ENCODE results near the gene ATAT1. TPM values are rescaled to one million over a fixed set of nuclear protein-coding genes. Genes with fewer than 3 reads are reported as not detected.

ATAT1 gene
- 20.0 and 21.2 TPM in 2 replicates for total RNA-seq (2013; cell fraction: nucleolus; rRNA removed)
- total RNA-seq (2014; rRNA removed): 4.5 and 4.7 TPM in 2 replicates
- 2.5 and 2.9 TPM in 2 replicates for total RNA-seq (2014; rRNA removed; fragmentation: Illumina TruSeq; extraction: Trizol)
- total RNA-seq (2021): 7.1 and 9.0 TPM in 2 replicates
- polyA plus RNA-seq (2011; ENCODE audit: low read depth): 11.5 TPM
- polyA plus RNA-seq (2011; rRNA removed): 3.6 and 4.8 TPM in 2 replicates
- 5.0 and 5.4 TPM in 2 replicates for polyA plus RNA-seq (2011; cell fraction: cytosol; rRNA removed)
- polyA plus RNA-seq (2011; cell fraction: nucleus; rRNA removed): 25.6 and 26.0 TPM in 2 replicates
- 11.5 and 11.8 TPM in 2 replicates for polyA plus RNA-seq (2012)
- 6.8 and 10.2 TPM in 2 replicates for polyA plus RNA-seq (2014; fragmentation: Illumina TruSeq; extraction: Trizol)
- polyA plus RNA-seq (2014; fragmentation: Nextera tagmentation; extraction: Ambion mirVana): 1 to 10 TPM; 1.1 to 1.7 TPM
- polyA plus RNA-seq (2014; rRNA removed): 12.7 and 13.1 TPM in 2 replicates
- polyA plus RNA-seq (2016; fragmentation: Nextera tagmentation; extraction: Ambion mirVana): 10 to 100 TPM; 12.2 to 14.2 TPM
- 1.6 and 2.3 TPM in 2 replicates for polyA minus RNA-seq (2011; rRNA and poly(A)+ RNA removed)
- 1.7 and 2.1 TPM in 2 replicates for polyA minus RNA-seq (2011; cell fraction: cytosol; rRNA and poly(A)+ RNA removed)
- polyA minus RNA-seq (2011; cell fraction: nucleus; rRNA and poly(A)+ RNA removed): 4.2 and 6.1 TPM in 2 replicates
- Bru-seq, nascent RNA: percentile 64 among the genes with signal in this experiment
- BruChase-seq, experiment 1, labeled RNA remaining after a 6-hour chase: percentile 70 among the genes with signal in this experiment
- BruChase-seq, experiment 2, labeled RNA remaining after a 2-hour chase: percentile 73 among the genes with signal in this experiment
- long read RNA-seq, experiment 1, partial matches to known transcripts: 0 of 4 reads
- long read RNA-seq, experiment 1, other reads (novel, unspliced or antisense): 1 of 4 reads
- long read RNA-seq, experiment 2, partial matches to known transcripts: 1 of 4 reads
- long read RNA-seq, experiment 2, other reads (novel, unspliced or antisense): 2 of 4 reads

DNA sequence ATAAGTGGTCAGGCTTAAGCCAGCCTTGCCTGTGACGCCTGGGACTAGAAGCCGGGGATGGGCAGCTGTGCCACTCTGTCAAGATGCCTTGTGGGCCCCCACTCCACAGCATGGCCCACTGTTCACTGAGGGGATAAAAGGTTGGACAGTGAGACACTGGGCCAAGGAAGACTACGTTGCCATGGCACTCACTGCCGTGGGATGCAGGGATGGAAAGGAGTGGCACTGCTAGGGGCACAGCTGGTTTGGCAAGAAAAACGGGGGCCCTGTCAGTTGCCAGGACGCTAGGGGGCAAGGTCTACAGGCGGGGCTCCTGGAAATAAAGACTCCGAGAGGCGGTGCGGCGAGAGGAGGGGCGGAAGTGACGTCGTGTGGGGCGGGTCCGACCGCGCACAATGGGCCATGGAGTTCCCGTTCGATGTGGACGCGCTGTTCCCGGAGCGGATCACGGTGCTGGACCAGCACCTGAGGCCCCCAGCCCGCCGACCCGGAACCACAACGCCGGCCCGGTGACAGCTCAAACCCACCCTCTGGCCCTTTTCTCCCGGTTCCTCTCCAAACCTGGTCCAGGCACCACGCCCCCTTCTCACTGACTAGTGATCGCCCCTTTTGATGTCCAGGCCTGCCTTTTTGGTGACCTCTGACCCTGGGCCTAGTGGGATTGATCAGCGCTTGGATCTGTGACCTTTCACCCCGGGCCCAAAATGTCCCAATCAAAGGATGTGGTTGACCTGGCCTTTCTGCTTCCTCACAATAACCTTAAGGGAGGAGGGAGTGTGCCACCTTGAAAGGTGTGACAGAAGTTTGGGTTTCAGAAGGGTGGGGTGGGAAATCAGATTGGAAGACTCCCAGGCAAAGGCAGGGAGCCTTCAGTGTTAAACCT is at the start of gene ATAT1:
Gene ATAT1, plus strand, starts transcription at position 391 of the 883 bp plus-strand sequence.
- FAIRE-seq (peak; percentile 96), ATAC-seq (peak; percentile 99), DNase-seq (ENCODE audit: low read depth, low spot score) (peak; percentile 36)
- CTCF ChIA-PET: interaction anchor here (0.6 to 1.7 kb wide), 4 partner anchors 19 to 104 kb away, joined by 3 to 6 read pairs (median 4); no protein-coding TSS in a partner anchor
- H4K20me1 ChIP-seq (ENCODE audit: control insufficient read depth, insufficient read depth): no peaks in the 10 kb centered on the region
- H2AFZ ChIP-seq (ENCODE audit: control insufficient read depth, low read depth, low read length): peak within 1 kb of the TSS; percentile 15
- H3K9me3 ChIP-seq (replicated peaks; ENCODE audit: control insufficient read depth, insufficient read depth, low read length): no peaks in the 10 kb centered on the region
- POLR2A ChIA-PET: interaction anchor here (0.9 to 2.0 kb wide), 3 partner anchors 9 to 95 kb away, joined by 3 to 11 read pairs (median 3); partner anchors contain the start of gene MRPS18B
- peak within 1 kb of the TSS; percentile 95 for H3K4me3 ChIP-seq
- peak within 1 kb of the TSS; percentile 54 for H3K27ac ChIP-seq (ENCODE audit: control insufficient read depth, insufficient read depth)
- BruUV-seq (replicated peaks): TSS peak; percentile 43
- peaks cover 10 to 12% of the 10 kb centered on the region in 2 experiments for H3K36me3 ChIP-seq (ENCODE audit: control insufficient read depth in 2 of 2, insufficient read depth in 2 of 2, low read length in 1 of 2)
- in situ Hi-C loops (cut with MboI): no loop called here
- H3K79me2 ChIP-seq (ENCODE audit: control insufficient read depth, insufficient read depth, low read length): no peaks in the 10 kb centered on the region; the same call in none of the 2 replicates
- no peaks in the 10 kb centered on the region for H3K4me1 ChIP-seq (ENCODE audit: control insufficient read depth, insufficient read depth, low read length)
- intact Hi-C loops (cut with micrococcal nuclease; ENCODE audit: unreplicated experiment): no loop called here
- RAD21 ChIA-PET (ENCODE audit: unreplicated experiment): interaction anchor here (1.0 to 2.7 kb wide), 2 partner anchors 46 to 104 kb away, joined by 3 to 6 read pairs; partner anchors contain the start of gene DHX16
- H3K4me2 ChIP-seq (ENCODE audit: control insufficient read depth, insufficient read depth): peak within 1 kb of the TSS; percentile 92
- SMC1A ChIA-PET (ENCODE audit: uncharacterized antibody, unreplicated experiment): interaction anchor here (0.7 to 1.2 kb wide), 2 partner anchors 9 to 13 kb away, joined by 3 to 4 read pairs; partner anchors contain the start of gene MRPS18B
- peak within 1 kb of the TSS; percentile 56 for H3K9ac ChIP-seq (ENCODE audit: control insufficient read depth, insufficient read depth, low read length)
- H3K27me3 ChIP-seq (replicated peaks in 1 of 2; ENCODE audit: control insufficient read depth in 2 of 2, insufficient read depth in 2 of 2, low read length in 1 of 2): no peaks in the 10 kb centered on the region
- WGBS (ENCODE audit: insufficient coverage, insufficient replicate concordance, low lambda C conversion rate, missing lambda C conversion rate): 4% methylated on average over 36 of the region's 36 CpGs
- TF ChIP-seq BHLHE40 (IDR thresholded peaks at IDR 0.05; ENCODE audit: borderline replicate concordance in 1 of 2, low read depth in 2 of 2, low read length in 1 of 2): peak in 1 of 2 experiments; percentile 35; a peak in 1 of 4 replicates
- TF ChIP-seq JUNB (IDR thresholded peaks at IDR 0.05): no peak
- TF ChIP-seq EZH2 (IDR thresholded peaks at IDR 0.05; ENCODE audit: borderline replicate concordance, control insufficient read depth, low read depth, low read length): no peak
- TF ChIP-seq NBN (IDR thresholded peaks at IDR 0.05): peak; percentile 56; the same call in 1 of the 2 replicates
- no peak for TF ChIP-seq KLF5 (IDR thresholded peaks at IDR 0.05; ENCODE audit: partially characterized antibody)
- peak in 1 of 2 experiments; percentile 39; a peak in 1 of 4 replicates for TF ChIP-seq IKZF2 (IDR thresholded peaks at IDR 0.05)
- no peak for TF ChIP-seq TCF7 (IDR thresholded peaks at IDR 0.05; ENCODE audit: borderline replicate concordance)
- no peak for TF ChIP-seq ZNF384 (IDR thresholded peaks at IDR 0.05; ENCODE audit: borderline replicate concordance, low read depth, low read length)
- TF ChIP-seq ZBED1 (IDR thresholded peaks at IDR 0.05; ENCODE audit: borderline replicate concordance): peak; percentile 86; the same call in 1 of the 2 replicates
- no peak for TF ChIP-seq SIN3A (IDR thresholded peaks at IDR 0.05; ENCODE audit: low read depth, low read length)
- no peak for TF ChIP-seq MEF2B (IDR thresholded peaks at IDR 0.05; ENCODE audit: partially characterized antibody, poor library complexity, severe bottlenecking)
- no peak for TF ChIP-seq BRCA1 (IDR thresholded peaks at IDR 0.05; ENCODE audit: low read depth, low read length)
- TF ChIP-seq NR2C2 (IDR thresholded peaks at IDR 0.05; ENCODE audit: borderline replicate concordance, control insufficient read depth, insufficient read length, low read depth): peak; percentile 70
- no peak for TF ChIP-seq NFIC (IDR thresholded peaks at IDR 0.05; ENCODE audit: low read depth, low read length)
- TF ChIP-seq NFXL1 (IDR thresholded peaks at IDR 0.05; ENCODE audit: borderline replicate concordance): no peak
- TF ChIP-seq, protein P1, sequence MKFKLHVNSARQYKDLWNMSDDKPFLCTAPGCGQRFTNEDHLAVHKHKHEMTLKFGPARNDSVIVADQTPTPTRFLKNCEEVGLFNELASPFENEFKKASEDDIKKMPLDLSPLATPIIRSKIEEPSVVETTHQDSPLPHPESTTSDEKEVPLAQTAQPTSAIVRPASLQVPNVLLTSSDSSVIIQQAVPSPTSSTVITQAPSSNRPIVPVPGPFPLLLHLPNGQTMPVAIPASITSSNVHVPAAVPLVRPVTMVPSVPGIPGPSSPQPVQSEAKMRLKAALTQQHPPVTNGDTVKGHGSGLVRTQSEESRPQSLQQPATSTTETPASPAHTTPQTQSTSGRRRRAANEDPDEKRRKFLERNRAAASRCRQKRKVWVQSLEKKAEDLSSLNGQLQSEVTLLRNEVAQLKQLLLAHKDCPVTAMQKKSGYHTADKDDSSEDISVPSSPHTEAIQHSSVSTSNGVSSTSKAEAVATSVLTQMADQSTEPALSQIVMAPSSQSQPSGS (IDR thresholded peaks at IDR 0.05; ENCODE audit: low read length): no peak

Data from GM12878 (cell line).